GM23248 (cell line): Measurements from ENCODE around the gene OLFML3.

ENCODE experiments used
- EZH2 ChIP-seq: fragments of 200-600 bp; sonication (generic); IDR thresholded peaks from 2 replicates; pipeline ENCODE4 v1.6.1; 2018; ENCODE audit warnings: antibody characterized with exemption, mild to moderate bottlenecking; ENCODE audit not compliant: insufficient read depth, poor library complexity, severe bottlenecking
- EZH2phosphoT487 ChIP-seq: fragments of 200-600 bp; sonication (generic); IDR thresholded peaks from 2 replicates; pipeline ENCODE4 v1.6.1; 2018; ENCODE audit warnings: antibody characterized with exemption, moderate library complexity, mild to moderate bottlenecking, low read depth; ENCODE audit not compliant: insufficient read depth

- TF ChIP-seq EZH2, result no peak
- no peak for TF ChIP-seq EZH2phosphoT487
Observed at GRCh38 chr1:113990530-113990929, 11.3 kb downstream of the OLFML3 start.
